HG03280 (cell line): ENCODE data around the gene ALLC.
"Not testable (repeated sequence)": the region's sequence is repeated elsewhere in the genome, so short reads cannot be mapped to it uniquely, and the experiment has no call there.

Source experiments
- ATAC-seq: cut with Tn5 transposase; IDR thresholded peaks from one replicate; pipeline ENCODE4 v1.9.1; 2021; ENCODE audit warnings: mild to moderate bottlenecking, moderate library complexity; ENCODE audit not compliant: unreplicated experiment

ALLC gene

DNA sequence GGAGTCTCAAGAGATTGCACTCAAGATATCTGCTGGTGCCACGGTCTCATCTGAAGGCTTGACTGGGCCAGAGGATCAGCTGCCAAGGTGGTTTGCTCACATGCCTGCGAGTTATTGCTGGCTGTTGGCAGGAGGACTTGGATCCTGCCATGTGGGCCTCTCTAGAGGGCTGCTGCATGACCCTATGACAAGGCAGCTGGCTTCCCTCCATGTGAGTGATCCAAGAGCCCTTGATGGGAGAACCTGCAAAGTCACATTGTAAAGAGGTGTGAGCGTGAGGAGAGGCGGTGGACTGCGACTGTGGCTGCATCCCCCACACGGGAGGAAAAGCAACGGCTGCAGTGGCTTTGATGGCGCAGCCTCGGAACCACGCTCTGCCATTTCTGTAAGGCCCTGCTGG, 4.0 kb upstream of the ALLC start:
- ATAC-seq = no peak

GRCh38 chr2:3654531-3655225, 3.3 kb upstream of the ALLC start:
- no peak for ATAC-seq

- no peak for ATAC-seq
Observed at GRCh38 chr2:3655871-3656761, 1.9 kb upstream of the ALLC start.

GRCh38 chr2:3656762-3657721, 958 bp upstream of the ALLC start:
- ATAC-seq = no peak

DNA sequence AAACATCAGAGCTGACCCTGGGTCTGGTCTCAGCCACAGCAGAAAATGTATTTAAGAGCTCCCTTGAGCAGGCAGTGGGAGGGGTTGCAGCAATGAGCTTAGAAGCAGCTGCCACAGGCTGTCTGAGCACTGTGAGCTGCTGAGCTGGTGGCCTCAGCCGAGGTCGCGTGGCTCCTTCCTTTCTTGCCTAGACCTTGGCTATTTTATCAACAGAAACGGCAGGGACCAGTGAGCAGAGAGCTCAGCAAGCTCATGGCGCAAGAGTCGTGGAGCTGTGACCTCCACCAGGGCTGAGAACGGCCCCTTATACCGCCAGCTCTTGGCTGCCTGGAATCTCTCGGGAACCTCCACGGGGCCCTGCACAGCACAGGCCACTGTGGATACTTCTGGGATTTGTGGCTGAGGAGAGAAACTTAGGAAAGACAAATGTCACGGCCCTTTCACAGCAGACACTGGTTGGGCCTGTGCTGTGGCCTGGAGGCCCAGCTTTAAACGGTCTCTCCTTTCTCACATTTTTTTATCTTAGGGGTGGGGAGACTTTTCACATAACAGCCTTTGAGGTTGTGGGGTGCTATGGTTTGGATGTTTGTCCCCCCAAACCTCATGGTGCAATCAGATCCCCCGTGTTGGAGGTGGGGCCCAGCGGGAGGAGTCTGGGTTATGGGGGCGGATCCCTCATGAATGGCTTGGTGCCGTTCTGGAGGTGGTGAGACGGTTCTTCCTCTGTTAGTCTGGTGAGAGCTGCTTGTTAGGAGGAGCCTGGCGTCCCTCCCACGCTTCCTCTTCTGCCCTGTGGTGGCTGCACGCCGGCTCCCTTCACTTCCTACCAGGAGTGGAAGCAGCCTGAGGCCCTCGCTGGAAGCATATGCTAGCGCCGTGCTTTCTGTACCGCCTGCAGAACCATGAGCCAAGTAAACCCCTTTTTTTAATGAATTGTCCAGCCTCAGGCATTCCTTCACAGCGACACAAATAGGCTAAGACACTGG, 1.7 kb downstream of the ALLC start:
- no peak for ATAC-seq

DNA sequence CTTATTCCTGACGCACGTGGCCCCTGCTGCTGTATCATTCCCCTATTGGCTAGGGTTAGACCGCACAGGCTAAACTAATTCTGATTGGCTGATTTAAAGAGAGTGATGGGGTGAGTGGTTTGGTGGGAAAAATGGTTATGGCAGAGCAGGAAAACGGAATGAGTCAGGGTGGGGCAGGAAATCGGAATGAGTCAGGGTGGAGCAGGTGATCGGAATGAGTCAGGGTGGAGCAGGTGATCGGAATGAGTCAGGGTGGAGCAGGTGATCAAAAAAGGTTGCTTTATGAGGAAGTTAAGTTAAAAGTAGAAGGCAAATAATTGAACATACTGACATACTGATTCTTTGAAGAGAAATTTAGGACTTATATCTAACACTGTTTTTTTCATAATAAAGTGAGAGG, 2.6 kb downstream of the ALLC start:
- ATAC-seq = not testable (repeated sequence)

GRCh38 chr2:3661149-3661660, 3.2 kb downstream of the ALLC start:
- no peak for ATAC-seq

DNA sequence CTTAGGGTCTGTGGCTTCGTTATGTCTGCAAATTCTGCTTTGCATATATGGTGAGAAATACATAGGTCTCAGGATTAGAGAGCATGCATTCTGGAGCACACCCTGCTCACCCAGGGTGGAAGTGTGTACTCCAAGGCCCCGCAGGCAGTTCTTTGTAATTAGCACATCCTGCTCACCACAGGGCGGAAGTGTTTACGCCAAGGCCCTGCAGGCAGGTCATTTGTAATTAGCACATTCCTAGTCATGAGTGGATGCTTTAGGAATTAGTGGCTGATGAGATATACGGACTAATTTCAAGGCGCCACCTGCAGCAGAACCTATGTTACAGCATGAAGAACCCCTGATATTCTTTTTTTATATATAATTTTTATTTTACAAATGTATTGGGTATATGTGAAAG, 4.2 kb downstream of the ALLC start:
- no peak for ATAC-seq

DNA sequence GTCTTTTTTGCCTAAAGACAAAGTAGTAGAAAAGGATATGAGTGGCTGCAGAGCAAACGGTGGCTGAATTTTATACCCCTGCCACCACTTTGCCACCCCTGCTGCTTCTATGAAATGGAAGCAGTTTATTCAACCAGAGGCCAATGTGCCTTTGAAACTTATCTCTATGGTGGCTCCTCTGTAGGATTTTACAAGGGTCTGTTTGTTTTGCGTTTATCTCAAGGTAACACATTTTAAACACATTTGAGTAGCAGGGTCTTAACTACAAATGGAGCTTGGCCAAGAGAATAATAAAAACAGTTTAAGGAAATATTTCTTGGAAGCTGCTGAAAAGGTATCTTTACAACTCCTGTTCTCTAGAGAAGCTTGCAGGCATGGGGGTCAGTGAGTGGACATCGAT, 6.1 kb downstream of the ALLC start:
- no peak for ATAC-seq

- ATAC-seq = no peak
Observed at GRCh38 chr2:3664925-3665324, 6.9 kb downstream of the ALLC start.

GRCh38 chr2:3665886-3666612, 8.0 kb downstream of the ALLC start:
- no peak for ATAC-seq

DNA sequence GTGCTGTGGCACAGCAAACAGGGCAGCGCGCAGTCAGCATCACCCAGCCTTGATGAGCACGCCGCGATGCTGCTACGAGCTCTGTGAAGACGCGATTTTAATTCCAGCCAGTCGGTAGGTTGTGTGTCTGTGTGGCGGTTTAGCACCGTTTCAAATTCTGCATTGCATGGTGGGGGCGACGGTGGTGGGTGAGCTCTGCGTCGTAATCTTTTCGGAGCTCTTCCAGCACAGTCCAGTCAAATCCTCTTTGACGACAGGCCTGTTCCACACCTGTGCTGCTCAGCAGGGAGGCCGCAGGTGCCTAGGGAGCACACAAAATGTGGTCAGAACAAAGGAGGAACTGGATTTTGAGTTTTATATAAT, 8.6 kb downstream of the ALLC start:
- ATAC-seq = no peak

- no peak for ATAC-seq
Observed at GRCh38 chr2:3667151-3667631, 9.2 kb downstream of the ALLC start.

GRCh38 chr2:3669656-3670055, 11.7 kb downstream of the ALLC start:
- ATAC-seq = no peak

- no peak for ATAC-seq
Observed at GRCh38 chr2:3670376-3670775, 12.4 kb downstream of the ALLC start.

DNA sequence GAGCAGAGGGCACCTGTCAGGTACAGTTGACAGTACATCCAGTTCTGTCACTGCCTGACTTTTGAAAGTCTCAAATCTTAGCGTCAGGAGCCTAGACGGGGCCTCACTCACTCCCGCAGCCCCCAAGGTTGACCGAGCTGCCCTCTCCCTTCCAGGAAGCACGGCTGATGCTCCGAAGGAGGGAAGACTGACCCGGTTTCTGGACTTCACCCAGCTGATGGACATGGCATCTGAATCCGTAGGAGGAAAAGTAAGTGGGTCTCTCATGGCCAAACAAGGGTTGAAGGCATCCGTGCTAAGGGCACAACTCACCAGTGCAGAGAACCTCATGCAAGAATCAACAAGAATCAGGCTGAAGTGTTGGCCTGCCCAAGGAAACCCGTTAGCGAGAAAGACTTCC, 12.9 kb downstream of the ALLC start:
- no peak for ATAC-seq

- ATAC-seq = no peak
Observed at GRCh38 chr2:3672861-3673678, 15.1 kb downstream of the ALLC start.
